Ovary (tissue), 9 donors: ENCODE results near the gene S100PBP. TPM values are rescaled to one million over a fixed set of nuclear protein-coding genes. Genes with fewer than 3 reads are reported as not detected.
"Not testable (repeated sequence)": the region's sequence is repeated elsewhere in the genome, so short reads cannot be mapped to it uniquely, and the experiment has no call there.

ENCODE experiments used
- DNase-seq, 5 donors: peaks; one replicate each; pipeline ENCODE4 v3.0.0-alpha.2; 2019 to 2020
- H3K27ac ChIP-seq, 2 donors: fragments of 200-600 bp; one replicate each; pipeline versions ENCODE4 v1.5.1 to v1.8.0; 2019 to 2022
- H3K27me3 ChIP-seq: fragments of 200-600 bp; one replicate; pipeline ENCODE4 v1.8.0; 2022
- H3K36me3 ChIP-seq: fragments of 200-600 bp; sonication (generic); one replicate; pipeline ENCODE4 v1.5.1; 2019
- H3K4me1 ChIP-seq: one replicate; pipeline ENCODE4 v1.8.1; 2013; ENCODE audit warnings: mild to moderate bottlenecking, moderate library complexity; ENCODE audit not compliant: insufficient read depth
- H3K4me3 ChIP-seq: fragments of 200-600 bp; sonication (generic); one replicate; pipeline ENCODE4 v1.5.1; 2017
- H3K9me3 ChIP-seq, 2 donors: fragments of 200-600 bp in 1 of 2; sonication (generic) in 1 of 2; one replicate each; pipeline versions ENCODE4 v1.5.1 to v1.8.1; 2013 to 2019; ENCODE audit warnings: mild to moderate bottlenecking in 1 of 2, moderate library complexity in 1 of 2
- EP300 ChIP-seq: sonication (generic); formaldehyde crosslinking; IDR thresholded peaks from one replicate; pipeline ENCODE4 v1.6.1; 2017; ENCODE audit warnings: antibody characterized with exemption
- POLR2A ChIP-seq: fragments of 450-650 bp; IDR thresholded peaks from one replicate; pipeline ENCODE4 v1.6.1; 2017; ENCODE audit warnings: antibody characterized with exemption, mild to moderate bottlenecking, moderate library complexity
- WGBS, 3 donors: extraction: QIAGEN DNeasy Blood & Tissue Kit in 1 of 3; methylation state at CpG; one replicate each; pipeline versions ENCODE4 v1.1.5 to v1.1.7; 2013 to 2017; 5-methylcytosine and 5-hydroxymethylcytosine counted together
- intact Hi-C, 4 donors: fragments of 100-400 bp; cut with DNase I; formaldehyde crosslinking; loops; one replicate each; pipeline versions ENCODE4 v1.11.0 to v1.15.1; 2022 to 2023
- polyA plus RNA-seq, 2 donors: library from polyadenylated mRNA; stranded (reverse); fragments of 200-250 nt in 1 of 2; fragments of 350-450 nt in 1 of 2; fragmentation: Illumina TruSeq in 1 of 2; extraction: RNeasy Lipid Tissue Mini Kit (QIAGEN cat#74804) in 1 of 2; gene quantifications; one replicate each; pipeline ENCODE4 v1.2.3, GENCODE V29; 2013 to 2014
- total RNA-seq, 7 donors: library from RNA; depleted of rRNA in 2 of 7; stranded (reverse); fragments of >200 nt in 2 of 7; fragmentation: NEBNext Ultra II Directional in 3 of 7; extraction: Animal tissue kit (Norgen Biotek cat#: 25700) in 3 of 7; gene quantifications; one replicate each; pipeline versions ENCODE4 v1.1.0 to v1.2.4, GENCODE V29; 2016 to 2023
- TF ChIP-seq, protein P1 (sequence below), 3 donors: fragments of 450-650 bp in 2 of 3; fragments of 200-600 bp in 1 of 3; IDR thresholded peaks; one replicate each; pipeline versions ENCODE4 v1.5.1 to v1.8.0; 2016 to 2022; ENCODE audit warnings: antibody characterized with exemption in 3 of 3, mild to moderate bottlenecking in 1 of 3
- donor health status: DM: no; HTN: no; CAD: no; lungs with moderate emphysema.
- donor health status: DM: no; HTN: no; CAD: no.
- donor health status: Bipolar disorder and iron deficiency.
- donor health status: DM: yes; HTN: yes; CAD: no.
- donor health status: DM: no; HTN: no; CAD: no.
- donor health status: DM: yes; HTN: yes; CAD: no.

S100PBP gene
- total and polyA plus RNA-seq, 9 donors, result 18.1 to 64.2 (median 42.6) TPM

DNA sequence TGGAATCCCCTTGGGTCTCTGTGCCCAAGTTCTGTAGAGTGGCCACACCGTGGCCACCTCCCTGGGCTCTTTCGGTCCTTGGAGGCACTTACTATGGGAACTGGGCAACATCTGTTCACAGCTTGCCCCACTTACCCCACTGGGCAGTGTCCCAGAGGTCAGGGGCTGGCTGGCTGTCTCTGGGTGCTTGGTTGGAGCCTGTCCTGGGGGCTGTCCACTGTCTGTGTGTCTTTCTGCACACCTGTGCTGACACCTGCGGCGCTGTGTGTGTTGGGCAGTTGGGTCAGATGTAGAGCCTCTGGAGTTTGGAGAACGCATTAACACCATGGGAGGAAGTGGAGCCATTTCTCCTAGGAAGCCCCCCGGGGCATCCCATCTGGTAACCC, 85.1 kb downstream of the S100PBP start:
- no peaks in the 10 kb centered on the region for H3K36me3 ChIP-seq
- WGBS, 3 donors, result 69 to 79% (median 76%) methylated on average over 6 of the region's 6 CpGs
- peak in 1 of 5 donors; percentile 30 for DNase-seq
- no peaks in the 10 kb centered on the region for H3K9me3 ChIP-seq
- intact Hi-C loops, result no loop called here
- H3K27me3 ChIP-seq, result no peaks in the 10 kb centered on the region
- no peak overlapping the region for H3K4me3 ChIP-seq
- no peak for TF ChIP-seq POLR2A
- TF ChIP-seq, protein P1, sequence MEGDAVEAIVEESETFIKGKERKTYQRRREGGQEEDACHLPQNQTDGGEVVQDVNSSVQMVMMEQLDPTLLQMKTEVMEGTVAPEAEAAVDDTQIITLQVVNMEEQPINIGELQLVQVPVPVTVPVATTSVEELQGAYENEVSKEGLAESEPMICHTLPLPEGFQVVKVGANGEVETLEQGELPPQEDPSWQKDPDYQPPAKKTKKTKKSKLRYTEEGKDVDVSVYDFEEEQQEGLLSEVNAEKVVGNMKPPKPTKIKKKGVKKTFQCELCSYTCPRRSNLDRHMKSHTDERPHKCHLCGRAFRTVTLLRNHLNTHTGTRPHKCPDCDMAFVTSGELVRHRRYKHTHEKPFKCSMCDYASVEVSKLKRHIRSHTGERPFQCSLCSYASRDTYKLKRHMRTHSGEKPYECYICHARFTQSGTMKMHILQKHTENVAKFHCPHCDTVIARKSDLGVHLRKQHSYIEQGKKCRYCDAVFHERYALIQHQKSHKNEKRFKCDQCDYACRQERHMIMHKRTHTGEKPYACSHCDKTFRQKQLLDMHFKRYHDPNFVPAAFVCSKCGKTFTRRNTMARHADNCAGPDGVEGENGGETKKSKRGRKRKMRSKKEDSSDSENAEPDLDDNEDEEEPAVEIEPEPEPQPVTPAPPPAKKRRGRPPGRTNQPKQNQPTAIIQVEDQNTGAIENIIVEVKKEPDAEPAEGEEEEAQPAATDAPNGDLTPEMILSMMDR (IDR thresholded peaks at IDR 0.05), result no peak
- TF ChIP-seq EP300, result no peak
- no peak overlapping the region for H3K27ac ChIP-seq
- no peaks in the 10 kb centered on the region for H3K4me1 ChIP-seq

DNA sequence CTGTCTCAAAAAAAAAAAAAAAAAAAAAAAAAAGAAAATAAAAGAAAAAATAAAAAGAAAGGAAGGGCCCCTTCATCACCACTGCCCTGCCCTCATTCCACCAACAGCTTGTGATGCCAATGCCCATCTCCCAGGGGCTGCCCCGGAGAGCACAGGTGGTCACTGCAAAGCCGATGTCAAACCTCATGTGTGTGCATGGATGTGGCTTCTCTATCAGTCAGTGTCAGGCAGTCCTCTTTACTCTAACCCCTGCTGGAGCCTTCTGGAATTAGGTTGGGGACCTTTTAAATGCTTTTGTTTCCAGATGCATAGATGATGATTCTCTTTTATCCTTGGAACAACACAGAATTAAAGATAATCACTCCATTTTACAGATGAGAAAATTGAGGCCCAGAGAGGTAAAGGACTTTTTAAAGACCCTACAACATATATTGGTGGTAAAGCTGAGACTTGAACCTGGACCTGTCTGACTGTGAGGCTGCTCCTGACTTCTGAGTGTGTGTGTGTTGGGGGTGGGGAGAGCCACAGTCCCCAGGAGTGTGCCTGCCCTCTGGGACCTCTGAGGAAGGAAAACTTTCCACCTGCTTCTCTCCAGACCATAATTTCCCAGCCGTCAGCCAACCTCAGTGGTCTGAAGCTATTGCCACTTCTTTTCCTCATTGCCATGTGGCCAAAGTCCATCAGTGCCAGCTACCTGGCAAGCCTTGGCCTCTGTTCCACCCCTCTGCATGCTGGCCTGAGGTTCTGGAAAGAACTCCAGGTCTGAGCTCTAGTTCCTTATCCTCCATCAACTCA, 86.7 kb downstream of the S100PBP start:
- intact Hi-C loops, result no loop called here
- no peaks in the 10 kb centered on the region for H3K9me3 ChIP-seq
- WGBS, 3 donors, result 68 to 75% (median 73%) methylated on average over 3 of the region's 3 CpGs
- no peak overlapping the region for H3K4me3 ChIP-seq
- H3K36me3 ChIP-seq, result no peaks in the 10 kb centered on the region
- no peaks in the 10 kb centered on the region for H3K4me1 ChIP-seq
- H3K27ac ChIP-seq, result no peak overlapping the region
- no peak for TF ChIP-seq POLR2A
- TF ChIP-seq, protein P1 (IDR thresholded peaks at IDR 0.05), result no peak
- no peak for TF ChIP-seq EP300
- H3K27me3 ChIP-seq, result no peaks in the 10 kb centered on the region
- DNase-seq, result peak in 1 of 5 donors; percentile 17

DNA sequence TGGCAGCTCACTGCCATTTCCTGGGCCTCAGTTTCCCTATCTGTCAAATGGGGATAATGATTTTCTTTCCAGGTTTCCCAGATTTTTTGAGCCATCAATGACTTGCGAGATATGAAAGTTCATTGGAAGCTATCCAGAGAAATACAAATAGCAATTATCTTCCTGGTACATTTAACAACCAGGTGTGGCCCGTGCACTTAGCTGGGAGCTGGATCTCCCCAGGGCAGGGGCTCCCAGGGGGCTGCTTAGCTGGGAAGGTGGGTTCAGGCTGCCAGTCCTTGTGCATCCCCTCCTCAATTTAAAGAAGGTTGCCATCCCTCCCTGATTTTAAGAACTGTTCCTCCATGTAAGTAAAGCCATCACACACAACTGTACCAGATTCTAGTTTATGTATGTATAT, 87.3 kb downstream of the S100PBP start:
- DNase-seq, result no peak
- Histone ChIP-seq H3K36me3 (no peaks in the 10 kb centered on the region), H3K4me3 (no peak overlapping the region), H3K27ac (no peak overlapping the region), H3K9me3 (no peaks in the 10 kb centered on the region), H3K27me3 (no peaks in the 10 kb centered on the region), H3K4me1 (no peaks in the 10 kb centered on the region)
- WGBS, 3 donors, result 61 to 73% (median 63%) methylated on average over 2 of the region's 2 CpGs
- TF ChIP-seq EP300 (no peak), POLR2A (no peak)
- TF ChIP-seq, protein P1 (IDR thresholded peaks at IDR 0.05), result no peak
- intact Hi-C loops, result no loop called here

DNA sequence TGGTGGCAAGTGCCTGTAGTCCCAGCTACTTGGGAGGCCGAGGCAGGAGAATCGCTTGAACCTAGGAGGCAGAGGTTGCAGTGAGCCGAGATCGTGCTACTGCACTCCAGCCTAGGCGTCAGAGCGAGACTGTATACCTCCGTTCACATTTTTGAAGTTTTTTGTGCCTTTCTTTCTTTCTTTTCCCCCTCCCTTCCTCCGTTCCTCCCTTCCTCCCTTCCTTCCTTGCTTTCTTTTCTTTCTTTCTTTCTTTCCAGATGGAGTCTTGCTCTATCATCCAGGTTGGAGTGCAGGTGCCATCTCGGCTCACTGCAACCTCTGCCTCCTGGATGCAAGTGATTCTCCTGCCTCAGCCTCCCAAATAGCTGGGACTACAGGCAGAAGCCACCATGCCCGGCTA, 88.1 kb downstream of the S100PBP start:
- H3K27ac ChIP-seq, DNase-seq, H3K27me3 ChIP-seq, H3K4me1 ChIP-seq, H3K9me3 ChIP-seq, intact Hi-C loops, H3K4me3 ChIP-seq, H3K36me3 ChIP-seq: not testable (repeated sequence)
- WGBS, 3 donors, result 82 to 83% (median 83%) methylated on average over 10 of the region's 10 CpGs

DNA sequence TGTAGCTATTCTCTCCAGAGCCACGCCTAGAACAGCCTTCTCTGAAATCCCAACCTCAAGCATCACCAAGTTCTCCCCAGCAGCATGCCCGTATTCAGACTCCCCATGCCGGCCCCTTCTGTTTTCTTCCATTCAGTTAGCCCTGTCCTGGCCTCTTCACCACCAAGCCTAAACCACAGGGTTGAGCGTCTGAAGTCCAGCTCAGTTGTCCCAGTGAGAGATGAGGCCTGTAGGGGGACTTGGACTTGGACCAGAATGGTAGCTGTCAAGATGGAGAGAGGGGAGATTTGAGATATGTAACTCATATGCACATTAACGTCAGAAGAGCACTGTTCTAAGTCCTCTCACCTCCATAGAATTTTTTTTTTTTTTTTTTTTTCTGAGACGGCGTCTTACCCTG, 89.2 kb downstream of the S100PBP start:
- Histone ChIP-seq H3K27me3 (no peaks in the 10 kb centered on the region), H3K36me3 (no peaks in the 10 kb centered on the region), H3K27ac (no peak overlapping the region), H3K9me3 (no peaks in the 10 kb centered on the region), H3K4me3 (no peak overlapping the region), H3K4me1 (no peaks in the 10 kb centered on the region)
- WGBS, 3 donors, result 79 to 82% (median 81%) methylated on average over 7 of the region's 7 CpGs
- DNase-seq, result no peak
- intact Hi-C loops, result no loop called here
- TF ChIP-seq POLR2A (no peak), EP300 (no peak)
- TF ChIP-seq, protein P1 (IDR thresholded peaks at IDR 0.05), result no peak
